IMR-90 (cell line): ENCODE data around the gene RHOH. TPM values are rescaled to one million over a fixed set of nuclear protein-coding genes. Genes with fewer than 3 reads are reported as not detected.

Experiments used
- ATAC-seq: fragments of 200-7000 bp; cut with Tn5 transposase; 2 replicates; pipeline ENCODE4 v1.9.1; 2020; ENCODE audit warnings: low read depth, mild to moderate bottlenecking, moderate library complexity
- BruUV-seq: library from RNA; stranded (reverse); fragments of 400-500 nt; replicated peaks from 2 replicates; lab custom pipeline; 2021; lab: Mats Ljungman, UMichigan
- CTCF ChIA-PET: fragments of 300-600 bp; formaldehyde crosslinking; extraction: SDS; loops from one replicate; lab custom pipeline; 2021; ENCODE audit warnings: antibody characterized with exemption; lab: Yijun Ruan, JAX
- POLR2A ChIA-PET: fragments of 300-600 bp; sonication (Branson Sonifier 250); formaldehyde crosslinking; loops from one replicate; lab custom pipeline; 2022; ENCODE audit warnings: antibody characterized with exemption; ENCODE audit not compliant: unreplicated experiment; lab: Charles Lee
- DNase-seq: peaks from one replicate; pipeline ENCODE4 v3.0.0; 2013
- H2AFZ ChIP-seq: replicated peaks from 2 replicates; pipeline ENCODE3; 2013; ENCODE audit warnings: low read length, mild to moderate bottlenecking; ENCODE audit not compliant: poor library complexity
- H2AK5ac ChIP-seq: 2 replicates; pipeline ENCODE4 v1.6.1; 2013; ENCODE audit warnings: low read depth, low read length, inconsistent platforms
- H2AK9ac ChIP-seq: replicated peaks from 2 replicates; pipeline ENCODE3; 2013; ENCODE audit warnings: mild to moderate bottlenecking, low read depth, low read length, moderate library complexity; ENCODE audit not compliant: poor library complexity
- H2BK120ac ChIP-seq: 2 replicates; pipeline ENCODE4 v1.6.1; 2013; ENCODE audit warnings: low read depth, low read length, inconsistent platforms
- H2BK15ac ChIP-seq: 3 replicates; pipeline ENCODE4 v1.6.1; 2013; ENCODE audit warnings: low read depth, low read length, inconsistent platforms
- H2BK20ac ChIP-seq: 2 replicates; pipeline ENCODE4 v1.6.1; 2013; ENCODE audit warnings: low read depth, mild to moderate bottlenecking, inconsistent platforms, low read length, moderate library complexity
- H2BK5ac ChIP-seq: 2 replicates; pipeline ENCODE4 v1.6.1; 2013; ENCODE audit warnings: mild to moderate bottlenecking, low read depth, low read length, inconsistent platforms; ENCODE audit not compliant: poor library complexity, severe bottlenecking
- H3K14ac ChIP-seq: replicated peaks from 2 replicates; pipeline ENCODE4 v1.6.1; 2013; ENCODE audit warnings: low read depth, low read length, inconsistent platforms
- H3K18ac ChIP-seq: 2 replicates; pipeline ENCODE4 v1.6.1; 2013; ENCODE audit warnings: low read depth, low read length, control low read depth
- H3K23ac ChIP-seq: 2 replicates; pipeline ENCODE4 v1.6.1; 2013; ENCODE audit warnings: low read depth, low read length, inconsistent platforms
- H3K27ac ChIP-seq: 2 replicates; pipeline ENCODE4 v1.5.1; 2013; ENCODE audit warnings: mild to moderate bottlenecking, control low read depth, low read length; ENCODE audit not compliant: insufficient read depth
- H3K27me3 ChIP-seq: 2 replicates; pipeline ENCODE4 v1.6.1; 2013; ENCODE audit warnings: low read length; ENCODE audit not compliant: control insufficient read depth, insufficient read depth
- H3K36me3 ChIP-seq: 2 replicates; pipeline ENCODE4 v1.6.1; 2013; ENCODE audit warnings: low read length, mixed read lengths; ENCODE audit not compliant: control insufficient read depth, insufficient read depth
- H3K4ac ChIP-seq: 2 replicates; pipeline ENCODE4 v1.6.1; 2013; ENCODE audit warnings: low read depth, low read length, inconsistent platforms
- H3K4me1 ChIP-seq: 2 replicates; pipeline ENCODE4 v1.6.1; 2013; ENCODE audit warnings: low read length, mixed read lengths; ENCODE audit not compliant: control insufficient read depth, insufficient read depth
- H3K4me2 ChIP-seq: 2 replicates; pipeline ENCODE4 v1.6.1; 2013; ENCODE audit warnings: low read depth, mild to moderate bottlenecking, control low read depth, low read length, moderate library complexity
- H3K4me3 ChIP-seq: 2 replicates; pipeline ENCODE4 v1.5.1; 2013; ENCODE audit warnings: low read depth, mild to moderate bottlenecking, control low read depth, low read length, moderate library complexity; ENCODE audit not compliant: insufficient read depth
- H3K56ac ChIP-seq: 2 replicates; pipeline ENCODE4 v1.6.1; 2013; ENCODE audit warnings: low read length, inconsistent platforms; ENCODE audit not compliant: insufficient read depth; ENCODE audit errors: extremely low read depth
- H3K79me1 ChIP-seq, 2 experiments: 2 replicates each; pipeline ENCODE4 v1.6.1; 2013; ENCODE audit warnings: low read length in 2 of 2, inconsistent platforms in 1 of 2, low read depth in 1 of 2
- H3K9ac ChIP-seq: 2 replicates; pipeline ENCODE4 v1.6.1; 2013; ENCODE audit warnings: low read depth, low read length, control low read depth
- H3K9me1 ChIP-seq: 2 replicates; pipeline ENCODE4 v1.6.1; 2013; ENCODE audit warnings: low read length, inconsistent platforms; ENCODE audit not compliant: insufficient read depth
- H3K9me3 ChIP-seq: 2 replicates; pipeline ENCODE4 v1.6.1; 2013; ENCODE audit warnings: low read length; ENCODE audit not compliant: control insufficient read depth, insufficient read depth
- H4K20me1 ChIP-seq: 2 replicates; pipeline ENCODE4 v1.6.1; 2013; ENCODE audit warnings: low read length, inconsistent platforms; ENCODE audit not compliant: insufficient read depth
- H4K5ac ChIP-seq: 2 replicates; pipeline ENCODE4 v1.6.1; 2013; ENCODE audit warnings: mild to moderate bottlenecking, low read depth, low read length, control low read depth
- H4K8ac ChIP-seq, 2 experiments: 2 replicates each; pipeline ENCODE4 v1.6.1; 2013; ENCODE audit warnings: low read depth in 2 of 2, low read length in 2 of 2, control low read depth in 1 of 2, inconsistent platforms in 1 of 2
- H4K91ac ChIP-seq: 2 replicates; pipeline ENCODE4 v1.6.1; 2013; ENCODE audit warnings: low read depth, low read length, inconsistent platforms; ENCODE audit not compliant: insufficient read depth
- CEBPB ChIP-seq: IDR thresholded peaks from 2 replicates; pipeline ENCODE4 v1.6.1; 2012; ENCODE audit warnings: low read depth, low read length, improper control_type of control experiment
- FOS ChIP-seq: fragments of 150-350 bp; IDR thresholded peaks from 2 replicates; pipeline ENCODE4 v1.6.1; 2016; ENCODE audit warnings: low read depth, low read length
- MAFK ChIP-seq: IDR thresholded peaks from 2 replicates; pipeline ENCODE4 v1.6.1; 2012; ENCODE audit warnings: low read depth, low read length, improper control_type of control experiment
- MXI1 ChIP-seq: IDR thresholded peaks from 2 replicates; pipeline ENCODE4 v1.6.1; 2012; ENCODE audit warnings: low read depth, mild to moderate bottlenecking, low read length, moderate library complexity, borderline replicate concordance
- POLR2A ChIP-seq: IDR thresholded peaks from 2 replicates; pipeline ENCODE4 v1.6.1; 2012; ENCODE audit warnings: mild to moderate bottlenecking, low read depth, low read length
- RAD21 ChIP-seq: IDR thresholded peaks from 2 replicates; pipeline ENCODE4 v1.6.1; 2012; ENCODE audit warnings: low read length, improper control_type of control experiment
- RCOR1 ChIP-seq: IDR thresholded peaks from 2 replicates; pipeline ENCODE4 v1.6.1; 2012; ENCODE audit warnings: mild to moderate bottlenecking, low read length, improper control_type of control experiment; ENCODE audit not compliant: insufficient replicate concordance
- SMC3 ChIP-seq: fragments of 150-350 bp; IDR thresholded peaks from 2 replicates; pipeline ENCODE4 v1.6.1; 2016; ENCODE audit warnings: low read depth, mild to moderate bottlenecking, antibody characterized with exemption, low read length, moderate library complexity
- WGBS, 2 experiments: methylation state at CpG; one replicate each; pipeline versions ENCODE4 v1.1.5 to v1.1.7; 2013; ENCODE audit warnings: missing lambda C conversion rate in 2 of 2; ENCODE audit not compliant: insufficient read length in 1 of 2; ENCODE audit errors: extremely low coverage in 2 of 2; 5-methylcytosine and 5-hydroxymethylcytosine counted together
- dilution Hi-C: fragments of 300-500 bp; cut with HindIII; formaldehyde crosslinking; loops from one replicate; pipeline ENCODE4 v1.14.3; 2018; ENCODE audit warnings: low sequenced_read_pairs; ENCODE audit not compliant: unreplicated experiment
- in situ Hi-C: fragments of 300-500 bp; cut with MboI; formaldehyde crosslinking; loops from 3 replicates; pipeline ENCODE4 v1.14.3; 2019; ENCODE audit warnings: low sequenced_read_pairs, inconsistent platforms, mixed read lengths
- intact Hi-C: fragments of 100-400 bp; cut with micrococcal nuclease; formaldehyde crosslinking; loops from 2 replicates; pipeline ENCODE4 v1.10.0; 2022
- polyA plus RNA-seq, 3 experiments: library from polyadenylated mRNA; depleted of rRNA; stranded (reverse); fragments of >200 nt; gene quantifications; 2 replicates each; pipeline ENCODE4 v1.2.3, GENCODE V29; 2012; ENCODE audit warnings: low replicate concordance in 1 of 3
- total RNA-seq: library from RNA; depleted of rRNA; stranded (reverse); fragments of >200 nt; gene quantifications from 2 replicates; pipeline ENCODE4 v1.2.3, GENCODE V29; 2012
- TF ChIP-seq, protein P1 (sequence below): fragments of 150-350 bp; IDR thresholded peaks from 2 replicates; pipeline ENCODE4 v1.6.1; 2016; ENCODE audit warnings: low read depth, mild to moderate bottlenecking, low read length, moderate library complexity, borderline replicate concordance

The RHOH gene
- total and polyA plus RNA-seq, 2 of the 4 experiments (the other 2 are of a cell fraction): not detected

DNA sequence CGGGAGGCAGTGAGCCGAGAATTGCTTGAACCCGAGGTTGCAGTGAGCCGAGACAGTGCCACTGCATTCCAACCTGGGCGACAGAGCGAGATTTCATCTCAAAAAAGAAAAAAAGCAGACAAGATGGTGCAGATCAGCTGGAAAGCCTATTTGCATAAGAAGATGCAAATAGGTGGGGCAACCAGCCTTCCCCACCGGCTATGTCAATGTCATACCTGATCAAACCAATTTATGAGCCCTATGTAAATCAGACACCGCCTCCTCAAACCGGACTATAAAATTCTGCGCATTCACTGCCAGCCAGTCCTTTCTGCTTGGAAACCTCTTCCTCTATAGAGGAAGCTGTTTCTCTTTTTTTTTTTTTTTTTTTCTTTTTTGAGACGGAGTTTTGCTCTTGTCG lies 73.8 kb downstream of the RHOH start:
- 100% methylated on average over 2 of the region's 12 CpGs; no CpG with 5 or more reads in 1 of the 2 experiments for WGBS, 2 experiments
- Histone ChIP-seq H3K4me3 (no peak overlapping the region), H3K23ac (no peak overlapping the region), H3K9me1 (no peaks in the 10 kb centered on the region), H4K20me1 (no peaks in the 10 kb centered on the region), H2AK9ac (no peak overlapping the region), H4K5ac (no peak overlapping the region), H3K4ac (no peak overlapping the region), H4K91ac (no peak overlapping the region), H3K56ac (no peak overlapping the region), H3K9ac (no peak overlapping the region), H3K79me1 (no peaks in the 10 kb centered on the region), H3K9me3 (no peaks in the 10 kb centered on the region), H2BK5ac (no peak overlapping the region), H3K27me3 (peaks cover 2% of the 10 kb centered on the region), H3K4me2 (no peak overlapping the region), H3K27ac (no peak overlapping the region), H3K36me3 (no peaks in the 10 kb centered on the region), H2BK120ac (no peak overlapping the region), H3K14ac (no peak overlapping the region), H3K18ac (no peak overlapping the region), H2BK15ac (no peak overlapping the region), H2BK20ac (no peak overlapping the region), H2AFZ (no peak overlapping the region), H2AK5ac (no peak overlapping the region), H3K4me1 (no peaks in the 10 kb centered on the region), H4K8ac (no peak overlapping the region)
- dilution Hi-C loops (no loop called here), in situ Hi-C loops (no loop called here), intact Hi-C loops (no loop called here)
- ChIA-PET CTCF (no interaction called here), POLR2A (no interaction called here)
- no TSS peak for BruUV-seq
- ATAC-seq: no peak
- no peak for DNase-seq
- no peak for TF ChIP-seq MAFK
- no peak for TF ChIP-seq RCOR1
- TF ChIP-seq SMC3: no peak
- TF ChIP-seq MXI1: no peak
- no peak for TF ChIP-seq FOS
- TF ChIP-seq, protein P1, sequence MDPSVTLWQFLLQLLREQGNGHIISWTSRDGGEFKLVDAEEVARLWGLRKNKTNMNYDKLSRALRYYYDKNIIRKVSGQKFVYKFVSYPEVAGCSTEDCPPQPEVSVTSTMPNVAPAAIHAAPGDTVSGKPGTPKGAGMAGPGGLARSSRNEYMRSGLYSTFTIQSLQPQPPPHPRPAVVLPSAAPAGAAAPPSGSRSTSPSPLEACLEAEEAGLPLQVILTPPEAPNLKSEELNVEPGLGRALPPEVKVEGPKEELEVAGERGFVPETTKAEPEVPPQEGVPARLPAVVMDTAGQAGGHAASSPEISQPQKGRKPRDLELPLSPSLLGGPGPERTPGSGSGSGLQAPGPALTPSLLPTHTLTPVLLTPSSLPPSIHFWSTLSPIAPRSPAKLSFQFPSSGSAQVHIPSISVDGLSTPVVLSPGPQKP: no peak
- TF ChIP-seq RAD21: no peak
- no peak for TF ChIP-seq CEBPB
- no peak for TF ChIP-seq POLR2A
